ENCODE data around the gene MAPK6.
"Not testable (repeated sequence)": the region's sequence is repeated elsewhere in the genome, so short reads cannot be mapped to it uniquely, and the experiment has no call there.

Gene MAPK6

GRCh38 chr15:52018693-52019393, at the start of gene MAPK6:
TSS of gene MAPK6 (plus strand) at chr15:52019219. CDS start at chr15:52046461, 27,242 bp downstream.
- DNase-seq = peak; percentile 67 to 94

- DNase-seq = no peak
Observed at GRCh38 chr15:51969728-51970127, 49.3 kb upstream of the MAPK6 start.

GRCh38 chr15:51970132-51970817, 48.7 kb upstream of the MAPK6 start:
- no peak for DNase-seq

- no peak for DNase-seq
Observed at GRCh38 chr15:51971032-51971374, 48.0 kb upstream of the MAPK6 start.

- peak; percentile 87 to 96 for DNase-seq
Observed at GRCh38 chr15:51971375-51972133, 47.5 kb upstream of the MAPK6 start, which contains the start of gene LEO1. TSS of gene LEO1 (minus strand) at chr15:51971778. CDS start at chr15:51971745, 33 bp downstream.

- DNase-seq = no peak
Observed at GRCh38 chr15:51973220-51973619, 45.8 kb upstream of the MAPK6 start.

GRCh38 chr15:51973775-51974174, 45.2 kb upstream of the MAPK6 start:
- no peak for DNase-seq

- DNase-seq = peak in 1 of 2 experiments; percentile 62
Observed at GRCh38 chr15:51982013-51982769, 36.8 kb upstream of the MAPK6 start.

GRCh38 chr15:51982770-51983103, 36.3 kb upstream of the MAPK6 start:
- no peak for DNase-seq

GRCh38 chr15:51991141-51991540, 27.9 kb upstream of the MAPK6 start:
- DNase-seq = no peak

- DNase-seq = no peak
Observed at GRCh38 chr15:51992953-51993352, 26.1 kb upstream of the MAPK6 start.

GRCh38 chr15:52002351-52002750, 16.7 kb upstream of the MAPK6 start:
- DNase-seq = no peak

- not testable (repeated sequence) for DNase-seq
Observed at GRCh38 chr15:52003089-52003488, 15.9 kb upstream of the MAPK6 start.

GRCh38 chr15:52003710-52004109, 15.3 kb upstream of the MAPK6 start:
- DNase-seq = no peak

GRCh38 chr15:52004806-52005205, 14.2 kb upstream of the MAPK6 start:
- no peak for DNase-seq

- no peak for DNase-seq
Observed at GRCh38 chr15:52005748-52006701, 13.0 kb upstream of the MAPK6 start.

GRCh38 chr15:52006702-52007340, 12.2 kb upstream of the MAPK6 start:
- no peak for DNase-seq

GRCh38 chr15:52008359-52008697, 10.7 kb upstream of the MAPK6 start:
- no peak for DNase-seq

- DNase-seq = no peak
Observed at GRCh38 chr15:52008698-52009434, 10.2 kb upstream of the MAPK6 start.

All from NCI-H446 (cell line).